Mucosa of descending colon (tissue), 3 donors: Measurements from ENCODE around the gene ACSL3. TPM values are rescaled to one million over a fixed set of nuclear protein-coding genes. Genes with fewer than 3 reads are reported as not detected.

Experiments
- ATAC-seq: fragments of 200-7000 bp; cut with Tn5 transposase; one replicate; pipeline ENCODE4 v1.9.1; 2020; ENCODE audit warnings: mild to moderate bottlenecking, moderate library complexity
- DNase-seq, 3 donors: peaks; one replicate each; pipeline ENCODE4 v3.0.0-alpha.2; 2020
- H3K36me3 ChIP-seq: fragments of 200-600 bp; one replicate; pipeline ENCODE4 v1.8.0; 2021; ENCODE audit warnings: low read depth, mild to moderate bottlenecking
- H3K4me1 ChIP-seq: fragments of 200-600 bp; one replicate; pipeline ENCODE4 v1.8.0; 2021; ENCODE audit warnings: low read depth, mild to moderate bottlenecking
- H3K4me3 ChIP-seq: fragments of 200-600 bp; one replicate; pipeline ENCODE4 v1.8.0; 2021; ENCODE audit warnings: mild to moderate bottlenecking
- H3K9me3 ChIP-seq: fragments of 200-600 bp; one replicate; pipeline ENCODE4 v1.8.0; 2021; ENCODE audit warnings: mild to moderate bottlenecking
- CTCF ChIP-seq: fragments of 200-600 bp; IDR thresholded peaks from one replicate; pipeline ENCODE4 v1.8.0; 2022; ENCODE audit warnings: antibody characterized with exemption, mild to moderate bottlenecking
- intact Hi-C, 2 donors: fragments of 100-400 bp; cut with DNase I in 1 of 2; cut with micrococcal nuclease in 1 of 2; formaldehyde crosslinking; loops; one replicate each; pipeline versions ENCODE4 v1.11.0 to v1.11.1; 2022; cut with DNase I, micrococcal nuclease
- total RNA-seq, 3 donors: library from RNA; stranded (reverse); fragmentation: NEBNext Ultra II Directional in 2 of 3; extraction: Animal tissue kit (Norgen Biotek cat#: 25700) in 2 of 3; gene quantifications; one replicate each; pipeline versions ENCODE4 v1.2.1 to v1.2.4, GENCODE V29; 2021 to 2023
- donor health status: DM: no; HTN: no; CAD: no; lungs with moderate emphysema.
- donor health status: DM: no; HTN: no; CAD: no.
- donor health status: DM: no; HTN: yes; CAD: no.

The ACSL3 gene
- total RNA-seq, 3 donors from 2014 or later: 77.2 to 108 (median 93.0) TPM

DNA sequence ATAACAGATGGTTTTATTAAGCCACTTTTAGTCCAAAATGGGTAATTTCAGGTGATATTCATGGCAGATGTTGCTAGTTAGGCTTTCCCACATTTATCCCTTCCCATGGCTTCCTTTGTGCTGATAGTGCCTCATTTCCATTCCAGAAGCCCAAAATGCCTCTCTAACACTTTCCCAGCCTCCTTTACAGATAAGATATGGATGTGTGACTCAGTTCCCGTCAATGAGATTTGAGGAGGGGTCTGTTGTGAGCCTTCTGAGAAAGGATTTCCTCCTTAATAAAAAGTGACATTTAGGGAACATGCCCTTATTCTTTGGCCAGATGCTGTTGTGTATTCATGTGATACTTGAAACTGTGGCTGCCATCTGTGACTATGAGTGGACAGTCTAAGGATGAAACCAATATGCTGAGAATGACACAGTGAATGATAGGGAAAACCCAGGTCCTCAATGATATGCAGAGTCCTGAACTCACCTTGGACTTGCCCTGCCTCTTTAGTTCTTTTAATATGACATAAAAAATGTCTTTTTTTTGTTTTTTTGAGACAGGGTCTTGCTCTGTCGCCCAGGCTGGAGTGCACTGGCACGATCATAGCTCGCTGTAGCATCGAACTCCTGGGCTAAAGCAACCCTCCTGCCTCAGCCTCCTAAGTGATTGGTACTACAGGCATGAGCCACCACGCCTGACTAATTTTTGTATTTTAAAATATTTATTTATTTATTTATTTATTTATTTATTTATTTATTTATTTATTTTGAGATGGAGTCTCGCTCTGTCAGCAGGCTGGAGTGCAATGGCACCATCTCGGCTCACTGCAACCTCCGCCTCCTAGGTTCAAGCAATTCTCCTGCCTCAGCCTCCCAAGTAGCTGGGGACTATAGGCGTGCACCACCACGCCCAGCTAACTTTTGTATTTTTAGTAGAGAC is 5.8 kb upstream of the ACSL3 start:
- Histone ChIP-seq H3K4me1 (peaks cover 2% of the 10 kb centered on the region), H3K4me3 (no peak overlapping the region), H3K36me3 (no peaks in the 10 kb centered on the region), H3K9me3 (no peaks in the 10 kb centered on the region)
- no peak for DNase-seq
- intact Hi-C loops: no loop called here
- ATAC-seq: no peak
- no peak for TF ChIP-seq CTCF

DNA sequence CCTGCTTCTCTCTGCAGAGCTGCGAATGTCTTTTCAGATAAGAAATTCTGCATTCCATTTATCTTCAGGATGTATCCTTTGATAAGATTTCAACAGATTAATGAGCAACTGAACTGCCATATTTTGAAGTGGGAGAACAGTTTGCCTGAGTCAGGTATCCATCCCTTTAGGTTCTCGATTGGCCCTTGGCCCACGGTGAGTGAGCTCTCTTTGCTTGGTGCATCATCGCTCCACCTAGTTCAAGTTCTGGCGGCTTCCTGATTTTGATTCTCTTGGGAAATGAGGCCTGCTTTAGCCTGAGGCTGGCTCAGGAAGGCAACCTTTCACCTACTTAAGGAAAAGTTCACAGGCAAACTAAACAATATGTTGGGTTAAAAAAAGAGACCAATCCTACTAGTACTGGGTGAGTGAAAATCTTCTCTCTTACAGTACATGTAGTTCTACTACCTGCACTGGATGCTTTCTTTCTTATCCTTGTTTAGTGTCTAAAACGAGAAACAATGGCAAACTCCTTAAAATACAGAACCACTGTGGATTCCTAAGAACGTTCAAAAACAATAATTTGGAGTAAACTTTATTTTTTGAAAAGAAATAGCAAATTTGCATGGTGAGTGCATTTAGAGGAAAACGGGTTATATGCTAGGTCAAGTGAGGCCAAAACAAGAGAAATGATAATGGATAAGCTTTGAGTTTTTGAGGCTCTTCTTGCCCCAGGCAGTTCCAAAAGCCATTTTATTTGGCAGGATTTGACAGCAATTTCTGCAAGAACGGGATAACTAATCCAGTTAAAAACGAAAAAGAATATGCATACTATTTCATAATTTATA is 837 bp upstream of the ACSL3 start:
- Histone ChIP-seq H3K4me3 (no peak overlapping the region), H3K36me3 (no peaks in the 10 kb centered on the region), H3K4me1 (peaks cover 15% of the 10 kb centered on the region), H3K9me3 (no peaks in the 10 kb centered on the region)
- intact Hi-C loops: no loop called here
- DNase-seq: peak in 2 of 3 donors; percentile 58 to 62
- no peak for TF ChIP-seq CTCF
- peak; percentile 39 for ATAC-seq

DNA sequence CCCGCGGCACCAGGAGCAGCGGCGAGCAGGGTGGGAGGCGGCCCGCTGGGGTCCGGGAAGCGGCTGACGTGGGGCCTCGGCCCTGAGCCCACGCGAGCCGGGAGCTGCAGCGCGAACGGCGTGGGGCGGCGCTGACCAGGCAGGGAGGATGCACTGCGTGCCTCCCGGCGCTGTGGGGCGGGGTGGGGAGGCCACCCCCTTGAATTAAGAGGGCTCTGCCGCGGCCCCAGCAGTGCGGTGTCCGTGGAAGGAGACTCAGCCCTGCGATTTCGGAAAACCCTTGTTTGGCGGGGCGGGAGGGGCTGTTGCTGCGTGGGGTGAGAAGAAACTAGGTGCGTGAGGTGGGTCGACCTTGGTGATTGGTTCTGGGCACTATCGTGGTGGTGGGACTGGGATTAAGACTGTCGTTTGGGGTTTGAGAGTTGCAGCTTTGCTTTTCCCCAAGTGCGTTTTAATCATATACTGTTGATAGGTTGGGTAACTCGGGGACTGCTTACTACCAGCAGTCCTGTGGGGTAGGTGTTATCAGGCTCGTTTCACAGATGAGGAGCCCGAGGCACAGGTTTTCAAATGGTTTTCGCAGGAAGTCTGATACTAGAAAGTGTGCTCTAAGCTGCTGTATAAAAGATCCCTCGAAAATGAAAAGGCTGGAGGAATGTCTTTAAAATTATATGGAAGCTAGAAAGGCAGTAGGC is 722 bp downstream of the ACSL3 start:
- peak; percentile 46 to 70 (median 69) for DNase-seq
- H3K9me3 ChIP-seq: no peaks in the 10 kb centered on the region
- no peak for TF ChIP-seq CTCF
- ATAC-seq: peak; percentile 50
- H3K36me3 ChIP-seq: no peaks in the 10 kb centered on the region
- H3K4me3 ChIP-seq: peak overlapping the region; percentile 94
- intact Hi-C loops: no loop called here
- peaks cover 27% of the 10 kb centered on the region for H3K4me1 ChIP-seq

- TF ChIP-seq CTCF: no peak
- H3K9me3 ChIP-seq: no peaks in the 10 kb centered on the region
- ATAC-seq (peak; percentile 9), DNase-seq (peak in 1 of 3 donors; percentile 40)
- intact Hi-C loops: no loop called here
- peaks cover 27% of the 10 kb centered on the region for H3K4me1 ChIP-seq
- H3K36me3 ChIP-seq: no peaks in the 10 kb centered on the region
- H3K4me3 ChIP-seq: no peak overlapping the region
Observed at GRCh38 chr2:222862106-222862908, 1.5 kb downstream of the ACSL3 start.
